Fibroblast of skin of right biceps (primary cell): Measurements from ENCODE around the gene ZBTB18.
A peak's percentile ranks its signal among the peaks of the same experiment; 100 is the strongest.
"Not testable (repeated sequence)": the region's sequence is repeated elsewhere in the genome, so short reads cannot be mapped to it uniquely, and the experiment has no call there.

ENCODE experiments used
- DNase-seq: peaks from one replicate; pipeline ENCODE4 v3.0.0-alpha.2; 2013

ZBTB18 gene

DNA sequence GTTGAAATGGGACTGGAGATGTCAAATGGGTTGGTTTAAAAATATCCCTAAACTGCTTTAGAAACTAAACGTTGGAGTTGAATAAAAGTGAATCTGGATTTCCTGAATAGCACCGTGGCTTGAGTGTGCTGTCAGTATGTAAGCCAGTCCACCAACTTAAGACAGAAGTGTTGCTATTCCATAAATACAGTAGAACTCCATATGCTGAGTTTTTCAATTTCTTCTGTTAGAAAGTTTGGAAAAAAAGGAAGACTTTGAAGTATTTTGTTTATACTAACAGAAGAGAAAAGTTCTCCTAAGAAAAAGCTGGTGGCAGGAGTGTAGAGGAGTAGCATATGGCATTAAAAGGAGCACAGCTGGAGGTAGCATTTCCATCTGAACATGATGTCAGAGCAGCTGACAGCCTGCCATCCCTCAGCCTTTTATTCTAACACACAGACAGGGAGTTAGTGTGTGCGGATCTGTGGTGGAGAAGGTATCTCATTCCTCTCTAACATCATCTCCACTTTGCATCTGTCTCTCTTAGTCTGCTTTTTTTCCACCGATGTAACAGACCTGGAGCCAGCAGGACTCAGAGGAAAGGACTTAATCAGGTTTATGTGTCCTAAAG, at the start of gene ZBTB18:
Gene ZBTB18, plus strand, starts transcription at position 449 of the 610 bp plus-strand sequence. Its CDS starts 149 bp downstream, at position 598.
- DNase-seq: peak; percentile 83

DNA sequence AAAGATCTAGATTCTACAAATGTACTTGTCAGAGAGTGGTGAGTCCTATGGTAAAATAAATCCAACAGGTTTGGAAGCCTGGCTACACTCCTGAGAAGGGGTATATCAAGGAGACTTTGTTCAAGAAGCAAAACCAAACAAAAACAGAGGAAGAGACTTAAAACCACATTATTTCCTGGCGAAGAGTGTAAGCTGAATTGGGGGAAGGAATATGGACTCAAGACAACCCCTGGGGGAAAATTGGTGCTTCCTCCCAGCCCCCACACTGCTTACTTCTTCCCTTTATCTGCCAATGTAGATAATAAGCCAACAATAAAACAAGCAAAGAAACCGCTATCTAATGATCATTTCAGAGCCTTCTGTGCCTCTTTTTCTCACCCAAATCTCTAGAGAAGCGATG, 48.4 kb upstream of the ZBTB18 start:
- no peak for DNase-seq

DNA sequence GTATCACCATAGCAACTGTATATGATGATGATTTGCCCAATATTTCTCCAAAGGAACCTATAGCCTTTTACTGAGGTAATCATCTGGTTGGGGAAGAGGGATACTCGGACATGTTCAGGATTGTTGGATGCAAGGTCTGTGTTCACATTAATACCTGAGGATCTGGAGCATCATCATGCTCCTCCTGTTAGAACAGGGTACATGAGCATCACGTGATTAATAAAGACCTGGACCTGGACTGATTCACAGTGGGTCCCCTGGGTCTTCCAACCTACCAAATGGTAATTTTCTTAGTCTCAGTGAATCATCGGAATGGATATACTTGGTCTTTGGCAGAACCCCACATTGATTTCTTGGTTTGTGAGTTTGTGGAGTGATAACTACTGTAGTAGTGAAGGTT, 45.6 kb upstream of the ZBTB18 start:
- no peak for DNase-seq

DNA sequence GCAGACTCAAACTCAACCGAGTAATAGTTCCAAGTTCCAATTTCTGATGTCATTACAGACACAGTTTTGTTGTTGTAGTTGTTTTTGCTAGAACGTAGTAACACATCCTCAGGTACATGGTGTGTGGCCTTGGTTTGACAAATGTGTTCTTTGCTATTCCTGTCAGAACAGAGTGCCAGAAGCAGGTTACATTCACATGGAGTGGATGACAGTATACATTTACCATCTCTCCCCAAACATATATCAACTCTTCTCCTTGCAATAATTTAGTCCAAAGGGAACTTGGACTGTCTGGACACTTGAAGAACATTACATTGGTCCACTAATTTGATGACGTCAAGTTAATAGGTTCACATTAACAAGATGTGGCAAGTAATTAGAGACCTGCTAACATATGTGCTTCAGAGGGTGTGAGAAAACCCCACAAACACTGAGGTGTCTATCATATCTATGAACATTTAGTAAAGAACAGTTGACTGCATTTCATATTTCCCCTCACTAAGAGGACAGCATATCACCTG, 44.6 kb upstream of the ZBTB18 start:
- DNase-seq: no peak

DNA sequence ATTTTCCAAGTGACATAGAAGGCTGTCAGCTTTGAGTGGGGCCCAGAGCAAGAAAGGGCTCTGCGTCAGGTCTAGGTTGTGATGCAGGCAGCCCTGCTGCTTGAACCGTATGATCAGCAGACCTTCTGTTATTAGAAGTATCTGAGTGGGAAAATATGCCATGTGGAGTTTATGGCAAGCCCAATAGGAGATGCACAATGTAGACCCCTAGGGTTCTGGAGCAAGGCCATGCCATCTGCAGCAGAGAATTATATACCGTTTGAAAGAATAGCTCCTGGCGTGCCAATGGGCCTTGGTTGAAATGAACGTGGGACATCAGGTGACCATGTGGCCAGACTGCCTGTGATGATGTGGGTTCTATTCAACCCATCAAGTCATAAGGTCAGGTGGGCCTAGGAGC, 44.1 kb upstream of the ZBTB18 start:
- DNase-seq: no peak

DNA sequence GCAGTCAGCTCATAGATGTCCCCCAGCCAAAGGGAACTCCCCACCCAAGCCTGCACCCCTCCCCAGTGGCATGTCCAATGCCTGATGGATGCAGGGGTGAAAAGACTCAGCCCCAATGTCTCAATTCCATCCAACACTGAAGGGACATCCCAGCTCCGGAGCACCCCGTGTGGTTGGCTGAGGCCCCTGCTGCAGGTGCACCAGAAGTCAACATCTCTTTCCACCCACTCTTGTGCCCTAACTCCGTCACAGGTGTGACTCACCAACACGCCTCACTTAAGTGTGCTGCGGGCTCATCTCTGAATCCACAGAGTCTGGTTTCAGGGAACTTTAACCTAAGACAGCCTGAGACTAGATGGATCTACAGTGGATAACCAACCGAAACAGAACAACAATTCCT, 40.9 kb upstream of the ZBTB18 start:
- DNase-seq: no peak

DNA sequence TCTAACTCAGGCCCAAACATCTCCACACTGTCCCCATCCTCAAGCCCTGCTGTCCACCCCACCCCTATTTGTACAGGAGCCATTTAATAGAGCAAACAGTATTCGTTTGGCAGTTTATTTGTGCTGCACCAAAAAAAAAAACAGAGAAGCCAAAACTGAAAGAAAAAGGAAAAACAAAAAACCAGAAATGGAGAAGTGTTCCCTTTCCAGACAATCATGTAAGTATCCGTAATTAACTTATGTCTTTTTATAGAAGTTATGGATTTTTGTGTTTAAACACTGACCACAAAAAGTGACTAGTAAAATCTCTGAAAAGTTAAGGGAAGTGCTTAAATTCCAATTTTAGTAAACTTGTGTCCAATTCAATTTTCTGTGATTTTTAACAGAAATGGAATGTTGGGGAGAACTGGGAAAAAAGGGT, 40.4 kb upstream of the ZBTB18 start:
- no peak for DNase-seq

DNA sequence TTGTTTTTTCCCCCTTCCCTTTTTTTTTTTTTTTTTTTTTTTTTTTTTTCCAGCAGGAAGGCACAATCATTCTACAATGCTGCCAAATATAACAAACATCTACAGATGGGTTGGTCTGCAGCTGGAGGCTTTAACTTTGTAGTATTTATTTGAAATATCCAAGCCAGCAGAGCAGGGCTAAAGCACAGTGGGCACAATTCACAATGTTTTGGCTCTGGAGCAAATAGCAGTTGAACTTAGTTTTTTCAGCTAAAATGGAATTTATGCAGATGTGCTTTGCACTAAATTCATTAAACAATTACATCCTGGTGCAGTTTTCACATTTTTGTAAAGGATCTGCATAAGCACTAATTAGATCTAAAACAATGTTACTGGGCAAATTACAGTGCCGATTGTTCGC, 39.8 kb upstream of the ZBTB18 start:
- DNase-seq: no peak

DNA sequence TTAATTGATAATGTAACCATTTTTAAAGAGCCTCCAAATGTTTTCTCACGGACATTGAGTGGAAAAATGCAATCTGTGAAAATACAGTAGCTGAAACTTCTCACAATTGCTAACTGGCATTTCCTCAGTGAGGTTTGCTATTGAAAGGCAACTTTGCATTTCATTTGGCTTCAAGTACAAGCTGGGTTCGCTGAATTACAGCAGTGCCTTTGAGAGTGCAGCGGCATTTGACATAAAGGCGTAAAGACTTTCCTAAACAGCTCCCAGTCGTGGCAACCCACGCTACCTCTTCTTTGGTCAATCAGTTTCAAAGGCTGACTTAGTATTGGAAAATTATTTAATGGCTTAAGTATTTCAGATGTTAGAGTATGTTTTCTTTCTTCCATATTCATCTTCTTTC, 39.3 kb upstream of the ZBTB18 start:
- no peak for DNase-seq

DNA sequence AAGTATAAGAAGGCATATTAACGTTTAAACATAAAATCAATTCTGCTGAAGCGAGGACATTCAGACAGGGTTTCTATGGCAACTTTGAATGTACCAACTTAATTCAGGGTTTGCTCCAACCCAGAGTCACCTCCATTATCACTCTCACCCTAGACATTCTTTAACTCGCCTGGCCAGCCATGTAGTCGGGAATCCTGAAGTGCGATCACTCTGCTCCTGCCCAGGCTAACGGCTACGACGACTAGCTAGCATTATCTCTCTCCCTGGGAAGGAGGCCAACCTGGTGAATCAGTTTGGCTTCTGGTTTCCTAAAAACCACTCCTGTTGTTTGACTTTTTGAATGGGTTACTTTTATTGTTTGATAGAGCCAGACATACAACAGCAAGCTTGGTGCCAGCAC, 38.9 kb upstream of the ZBTB18 start:
- peak; percentile 67 for DNase-seq

DNA sequence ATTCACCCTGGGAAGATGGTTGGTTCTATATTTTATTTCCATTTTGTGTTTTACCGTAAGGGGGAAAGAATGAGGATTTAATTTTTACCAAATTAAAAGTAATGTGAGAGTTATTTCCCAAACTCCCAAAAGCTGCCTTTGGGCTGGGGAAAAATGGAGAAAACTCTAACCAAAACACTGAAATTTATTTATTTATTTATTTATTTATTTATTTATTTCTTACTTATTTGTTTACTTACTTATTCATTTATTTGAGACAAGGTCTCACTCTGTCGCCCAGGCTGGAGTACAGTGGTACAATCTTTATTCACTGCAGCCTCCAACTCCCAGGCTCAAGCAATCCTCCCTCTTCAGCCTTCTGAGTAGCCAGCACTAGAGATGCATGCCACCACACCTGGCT, 38.0 kb upstream of the ZBTB18 start:
- no peak for DNase-seq

DNA sequence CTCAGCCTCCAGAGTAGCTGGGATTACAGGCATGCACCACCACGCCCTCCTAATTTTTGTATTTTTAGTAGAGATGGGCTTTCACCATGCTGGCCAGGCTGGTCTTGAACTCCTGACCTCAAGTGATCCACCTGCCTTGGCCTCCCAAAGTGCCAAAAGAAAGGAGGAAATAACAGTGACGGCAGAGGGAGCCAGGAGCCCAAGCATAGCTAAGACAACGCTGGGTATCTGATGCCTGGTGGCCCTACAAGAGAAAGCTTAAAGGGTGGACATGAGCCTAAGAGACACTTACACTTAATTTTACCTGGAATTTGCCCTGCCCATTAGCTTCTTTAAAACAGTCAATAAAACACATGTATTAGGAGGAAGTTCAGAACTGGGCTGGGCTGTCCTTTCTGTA, 36.2 kb upstream of the ZBTB18 start:
- not testable (repeated sequence) for DNase-seq

DNA sequence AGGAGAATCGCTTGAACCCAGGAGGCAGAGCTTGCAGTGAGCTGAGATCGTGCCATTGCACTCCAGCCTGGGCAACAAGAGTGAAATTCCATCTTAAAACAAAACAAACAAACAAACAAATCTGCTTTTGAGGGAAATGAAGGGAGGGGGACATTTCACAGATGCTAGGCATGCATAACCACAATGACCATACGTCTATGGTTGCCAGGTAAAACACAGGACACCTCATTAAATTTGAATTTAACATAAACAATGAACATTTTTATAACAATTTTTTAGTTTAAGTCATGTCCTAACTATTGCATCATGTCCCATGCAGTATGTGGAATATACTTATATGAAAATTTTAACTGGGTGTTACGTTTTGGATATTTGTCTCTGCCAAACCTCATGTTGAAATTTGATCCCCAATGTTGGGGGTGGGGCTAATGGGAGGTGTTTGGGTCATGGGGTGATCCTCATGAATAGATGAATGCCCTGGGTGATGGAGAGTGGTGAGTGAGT, 31.0 kb upstream of the ZBTB18 start:
- DNase-seq: peak; percentile 26

DNA sequence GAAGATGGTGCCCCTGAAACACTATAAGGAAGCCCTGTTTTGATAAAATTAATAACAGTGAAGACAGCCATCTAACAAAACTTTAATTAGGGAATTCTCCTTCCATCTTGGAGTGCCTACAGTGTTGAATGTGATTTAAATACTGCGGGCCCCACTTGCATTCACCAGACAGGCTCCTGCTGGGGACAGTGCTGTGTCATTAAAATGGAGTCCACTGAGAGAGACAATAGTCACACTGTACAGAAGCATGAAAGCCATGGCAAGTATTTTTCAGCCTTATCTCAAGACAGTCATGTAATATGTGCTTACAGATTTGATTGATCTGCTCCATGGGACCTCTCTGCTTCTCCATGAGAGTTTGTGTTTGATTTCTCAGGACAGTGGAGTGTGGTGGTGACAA, 29.7 kb upstream of the ZBTB18 start:
- DNase-seq: no peak

DNA sequence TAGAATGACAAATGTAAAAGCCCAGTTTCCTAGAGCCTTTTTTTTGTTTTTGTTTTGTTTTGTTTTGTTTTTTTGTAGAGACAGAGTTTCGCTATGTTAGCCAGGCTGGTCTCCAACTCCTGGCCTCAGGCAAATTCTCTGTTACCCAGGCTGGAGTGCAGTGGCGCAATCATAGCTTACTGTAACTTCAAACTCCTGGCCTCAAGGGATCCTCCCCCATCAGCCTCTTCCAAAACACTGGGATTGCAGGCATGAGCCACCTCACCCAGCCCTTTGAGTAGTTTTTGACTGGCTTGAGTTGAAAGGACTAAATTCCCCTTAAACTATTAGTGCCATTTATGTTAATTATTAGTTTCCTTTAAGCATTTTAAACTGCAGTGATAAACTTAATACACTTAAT, 28.8 kb upstream of the ZBTB18 start:
- DNase-seq: peak; percentile 34

DNA sequence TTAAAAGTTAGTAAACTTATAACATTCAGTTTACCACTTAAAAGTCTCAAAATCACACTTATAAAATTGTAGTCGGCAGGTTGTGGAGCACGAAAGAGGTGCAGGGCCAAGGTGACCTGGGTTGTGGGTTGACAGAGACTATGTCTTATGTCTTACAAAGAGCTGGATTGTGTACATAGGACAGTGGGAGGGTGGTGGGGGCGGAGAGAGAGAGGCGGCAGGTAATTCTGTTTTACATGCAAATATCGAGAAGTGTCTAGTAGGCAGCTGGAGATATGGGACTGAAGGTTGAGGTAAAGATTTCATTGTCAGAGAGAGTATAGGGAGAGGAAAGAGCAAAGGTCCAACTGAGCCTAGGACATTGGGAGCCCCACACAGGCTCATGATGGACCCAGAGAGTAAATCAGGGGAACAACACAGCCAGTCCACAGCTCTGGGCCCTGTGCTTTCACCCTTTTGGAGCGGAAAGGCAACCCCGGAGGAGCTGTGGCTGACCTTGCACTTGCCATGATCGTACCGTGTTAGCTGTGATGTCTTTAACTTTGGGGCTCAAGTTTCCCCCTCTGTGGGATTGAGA, 28.1 kb upstream of the ZBTB18 start:
- DNase-seq: no peak

DNA sequence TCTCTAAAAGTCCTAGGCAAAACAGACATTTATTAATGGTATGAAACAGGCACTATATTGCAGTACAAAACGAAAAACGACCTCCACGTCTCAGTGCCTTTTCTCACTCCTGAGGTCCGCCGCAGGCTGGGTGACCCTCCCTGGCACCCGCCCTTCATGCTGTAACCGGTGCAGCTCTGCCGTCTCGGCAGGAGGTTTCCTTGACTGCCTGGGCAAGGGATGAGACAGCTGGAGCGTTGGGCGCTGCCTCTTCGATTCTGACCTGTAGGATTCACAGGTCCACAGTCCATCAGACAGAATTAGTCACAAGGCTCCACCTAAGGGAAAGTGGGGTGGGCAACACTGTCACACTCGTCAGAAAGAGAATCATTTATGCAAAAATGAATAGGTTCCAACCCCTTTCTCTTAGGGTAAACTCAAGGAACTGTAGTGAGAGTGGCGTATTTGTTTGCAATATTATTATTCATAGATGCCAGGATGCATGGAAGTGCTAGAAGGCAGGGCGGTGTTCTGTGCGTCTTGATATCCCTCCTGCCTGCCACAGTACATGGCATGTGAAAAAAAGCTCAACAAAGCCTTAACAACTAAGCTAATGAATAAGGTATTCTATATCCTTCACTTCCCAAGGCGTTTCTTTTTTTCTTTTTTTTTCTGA, 23.5 kb upstream of the ZBTB18 start:
- DNase-seq: no peak

DNA sequence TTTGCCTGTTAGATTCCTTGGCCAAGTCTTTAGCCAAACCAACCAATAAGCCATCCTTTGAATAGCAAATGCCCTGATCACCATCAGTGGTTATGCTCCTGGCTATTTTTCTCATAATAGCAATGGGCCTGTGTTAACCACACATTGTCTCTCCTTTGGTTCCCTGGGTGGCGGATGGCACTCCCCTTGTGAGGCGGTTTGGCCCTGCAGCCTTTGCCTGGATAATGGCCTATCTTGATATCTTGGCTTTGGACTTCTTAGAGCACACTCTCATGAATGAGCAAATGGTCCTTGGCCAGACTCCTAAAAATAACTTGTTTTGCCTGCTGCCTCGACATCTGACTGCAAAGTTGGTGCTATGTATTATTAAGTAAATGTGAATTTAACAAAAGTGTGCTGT, 22.4 kb upstream of the ZBTB18 start:
- DNase-seq: no peak

DNA sequence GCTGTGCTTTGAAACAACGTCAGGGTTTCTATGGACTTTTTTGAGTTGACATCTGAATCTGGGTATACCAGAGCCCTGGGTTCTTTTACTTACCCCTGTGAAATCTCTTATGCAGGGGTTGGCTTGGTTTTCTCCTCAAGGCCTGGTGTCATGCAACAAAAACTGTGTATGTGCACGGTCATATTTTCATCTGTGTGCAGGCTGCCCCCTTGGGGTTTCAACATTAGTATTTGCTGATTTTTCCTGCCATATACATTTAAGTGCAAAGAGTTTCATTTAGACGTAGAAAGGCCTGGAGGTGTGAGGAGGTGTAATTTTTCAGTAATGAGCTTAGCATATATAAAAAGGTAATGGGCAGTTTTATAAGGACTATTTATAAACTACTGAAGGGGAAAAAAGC, 22.0 kb upstream of the ZBTB18 start:
- no peak for DNase-seq

DNA sequence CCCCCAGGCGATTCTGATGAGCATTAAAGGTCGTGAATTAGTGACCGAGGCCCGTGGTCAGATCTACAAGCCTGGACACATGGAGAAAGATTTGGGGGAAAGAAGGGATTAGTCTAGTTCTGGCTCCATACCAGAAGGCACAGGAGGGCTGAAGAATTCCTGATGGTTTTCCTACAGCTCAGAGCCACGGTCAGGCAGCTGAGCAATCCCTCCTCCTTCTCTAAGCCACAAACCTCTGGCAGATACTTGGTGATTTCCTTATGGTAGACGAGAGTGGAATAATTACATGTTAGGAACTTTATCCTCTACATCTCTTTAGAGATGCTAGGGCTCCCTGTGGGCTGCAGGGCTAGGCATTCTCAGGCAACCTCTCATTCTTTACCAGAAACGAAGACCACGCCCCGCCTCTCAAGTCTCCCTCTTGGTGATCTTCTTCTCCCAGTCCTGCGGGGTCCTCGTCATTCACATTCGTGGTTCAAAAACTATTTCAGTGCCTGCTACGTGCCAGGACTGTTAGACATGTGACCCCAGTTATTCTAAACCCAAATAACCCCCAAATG, 20.5 kb upstream of the ZBTB18 start:
- DNase-seq: peak; percentile 39

DNA sequence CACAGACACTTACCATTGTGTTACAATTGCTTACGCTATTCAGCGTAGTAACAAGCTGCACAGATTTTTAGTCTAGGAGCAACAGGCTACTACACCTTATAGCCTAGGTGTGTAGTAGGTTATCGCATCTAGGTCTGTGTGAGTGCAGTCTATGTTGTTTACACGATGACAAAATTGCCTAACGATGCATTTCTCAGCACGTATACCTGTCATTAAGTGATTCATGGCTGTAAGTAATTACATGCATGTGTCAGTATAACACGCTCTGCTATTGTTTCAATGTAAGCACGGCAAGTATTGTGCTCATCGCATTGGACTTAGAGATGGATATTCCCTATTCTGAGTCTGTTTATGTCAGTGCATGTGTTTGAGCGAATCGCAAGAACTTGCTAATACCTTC, 15.7 kb upstream of the ZBTB18 start:
- DNase-seq: no peak

DNA sequence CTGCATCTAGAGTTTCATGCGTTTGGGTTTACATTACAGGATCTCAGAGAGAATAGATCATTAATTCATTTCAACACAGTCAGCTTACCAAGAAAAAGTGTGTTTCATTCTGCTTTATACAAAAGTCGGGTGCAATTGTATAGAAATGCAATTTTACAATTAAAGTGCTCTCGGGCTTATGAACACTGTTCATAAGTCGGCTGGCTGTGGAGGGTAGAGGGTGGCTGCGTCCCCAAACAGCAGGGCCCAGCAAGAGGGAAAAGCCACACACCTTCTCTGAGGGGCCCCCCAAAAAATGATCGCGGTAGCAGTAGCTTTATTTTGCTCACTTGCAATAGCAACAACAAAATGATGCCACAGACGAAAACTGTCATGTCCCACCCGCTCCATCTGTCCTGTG, 13.8 kb upstream of the ZBTB18 start:
- DNase-seq: no peak

DNA sequence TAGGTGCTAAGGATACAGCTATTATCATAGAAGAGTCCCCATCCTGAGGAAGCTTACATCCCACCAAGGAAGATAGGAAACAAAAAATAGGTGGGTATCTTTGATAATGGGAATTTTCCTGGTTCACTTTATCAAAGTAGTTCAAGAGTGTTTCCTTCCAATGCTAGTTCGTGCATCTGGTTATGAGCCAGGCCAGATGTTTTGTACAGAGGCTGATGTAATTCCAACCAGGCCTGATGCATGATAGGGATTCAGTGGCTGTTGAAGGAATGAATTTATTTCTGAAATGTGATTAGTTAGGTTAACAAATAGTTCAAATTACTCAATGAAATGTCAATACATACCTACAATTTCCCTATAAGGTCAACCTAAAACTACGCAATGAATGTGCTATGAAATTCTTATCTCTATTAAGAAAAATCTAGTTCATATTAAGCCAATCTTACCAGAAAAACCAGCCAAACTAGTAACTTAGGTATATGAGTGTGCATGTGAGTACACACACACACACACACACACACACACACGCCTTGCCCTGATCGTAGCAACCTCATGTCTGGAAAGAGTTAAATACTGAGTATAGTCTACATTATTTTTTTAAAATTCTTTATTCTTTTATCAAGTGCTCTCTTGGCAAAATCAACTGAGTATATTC, 9.5 kb upstream of the ZBTB18 start:
- no peak for DNase-seq
